SH-SY5Y (cell line): ENCODE data around the gene ARHGEF37.

ENCODE experiments used
- GATA2 ChIP-seq: IDR thresholded peaks from 2 replicates; pipeline ENCODE4 v1.6.1; 2011; ENCODE audit warnings: mild to moderate bottlenecking, low read depth, low read length
- GATA3 ChIP-seq: IDR thresholded peaks from 2 replicates; pipeline ENCODE4 v1.6.1; 2011; ENCODE audit warnings: low read depth, mild to moderate bottlenecking, low read length, moderate library complexity

DNA sequence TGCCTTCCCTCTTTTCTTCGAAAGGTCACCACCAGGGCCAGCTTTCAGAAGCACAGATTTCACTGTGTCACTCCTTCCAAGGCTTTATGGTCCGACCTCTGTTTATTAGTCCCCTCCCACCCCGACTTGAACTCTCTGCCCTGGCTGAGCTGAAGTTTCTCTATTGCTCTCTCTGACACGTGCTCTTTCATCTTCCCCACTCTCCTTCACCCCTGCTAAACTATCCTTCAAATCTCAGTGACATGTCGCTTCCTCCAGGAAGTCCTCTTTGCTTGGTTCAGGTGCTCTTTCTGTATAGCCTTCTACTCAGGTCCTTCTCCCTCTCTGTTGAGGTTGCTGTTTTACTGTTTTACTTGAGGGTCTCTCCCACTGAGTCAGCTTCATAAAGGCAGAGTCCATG is 64.4 kb downstream of the ARHGEF37 start:
- TF ChIP-seq GATA2 (no peak), GATA3 (no peak)
